Astrocyte of the spinal cord (primary cell): Measurements from ENCODE around the gene MARVELD2.
"Not testable (repeated sequence)": the region's sequence is repeated elsewhere in the genome, so short reads cannot be mapped to it uniquely, and the experiment has no call there.

Experiments
- DNase-seq: peaks from one replicate; pipeline ENCODE4 v3.0.0; 2011; ENCODE audit warnings: low read depth, low spot score
- H3K4me3 ChIP-seq: 2 replicates; pipeline ENCODE4 v1.5.1; 2011; ENCODE audit warnings: low read depth, mild to moderate bottlenecking, low read length, moderate library complexity
- in situ Hi-C: cut with HindIII; loops from 2 replicates; pipeline ENCODE4 v1.10.0; 2017; ENCODE audit warnings: low sequenced_read_pairs
- TF ChIP-seq, protein P1 (sequence below): IDR thresholded peaks from 2 replicates; pipeline ENCODE4 v1.5.1; 2012; ENCODE audit warnings: low read depth, mild to moderate bottlenecking, low read length, inconsistent platforms

The MARVELD2 gene

DNA sequence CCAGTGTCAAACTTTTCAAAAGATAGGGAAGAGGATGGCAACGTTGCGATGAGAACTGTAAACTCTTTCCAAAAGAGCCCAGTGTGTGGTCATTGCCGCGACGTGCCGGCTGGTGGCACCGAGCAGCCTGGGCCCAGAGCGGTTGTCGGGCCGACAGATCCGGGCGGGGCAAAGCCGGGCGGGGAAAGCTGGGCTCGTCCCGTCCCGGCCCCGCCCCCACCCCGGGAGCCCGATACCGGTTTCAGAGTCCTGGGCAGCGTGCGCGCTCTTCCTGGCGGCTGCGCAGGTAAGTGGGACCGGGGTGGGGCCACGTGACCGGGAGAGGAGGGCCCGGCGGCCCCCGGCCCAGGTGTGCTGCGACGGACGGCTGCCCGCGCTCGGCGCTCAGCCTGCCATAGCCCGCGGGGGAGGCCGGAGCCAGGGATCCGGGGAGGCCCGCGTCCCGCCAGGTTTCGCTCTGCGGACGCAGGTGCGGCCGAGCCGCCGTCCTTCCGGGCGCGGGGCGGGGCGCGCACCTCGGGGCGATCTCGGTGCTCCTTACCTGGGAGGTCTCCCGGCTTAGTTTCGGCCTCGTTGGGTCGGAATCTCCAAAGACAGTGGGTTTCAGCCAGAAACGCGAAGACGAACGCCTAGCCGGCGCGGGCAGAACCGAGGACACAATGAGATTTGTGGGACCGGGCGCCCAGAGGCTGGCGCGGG, at the start of gene MARVELD2:
MARVELD2 (plus strand) TSS at position 232 of the 699 bp plus-strand sequence. CDS start 4,270 bp downstream, outside the sequence.
- peak within 1 kb of the TSS; percentile 51 for H3K4me3 ChIP-seq
- TF ChIP-seq, protein P1, sequence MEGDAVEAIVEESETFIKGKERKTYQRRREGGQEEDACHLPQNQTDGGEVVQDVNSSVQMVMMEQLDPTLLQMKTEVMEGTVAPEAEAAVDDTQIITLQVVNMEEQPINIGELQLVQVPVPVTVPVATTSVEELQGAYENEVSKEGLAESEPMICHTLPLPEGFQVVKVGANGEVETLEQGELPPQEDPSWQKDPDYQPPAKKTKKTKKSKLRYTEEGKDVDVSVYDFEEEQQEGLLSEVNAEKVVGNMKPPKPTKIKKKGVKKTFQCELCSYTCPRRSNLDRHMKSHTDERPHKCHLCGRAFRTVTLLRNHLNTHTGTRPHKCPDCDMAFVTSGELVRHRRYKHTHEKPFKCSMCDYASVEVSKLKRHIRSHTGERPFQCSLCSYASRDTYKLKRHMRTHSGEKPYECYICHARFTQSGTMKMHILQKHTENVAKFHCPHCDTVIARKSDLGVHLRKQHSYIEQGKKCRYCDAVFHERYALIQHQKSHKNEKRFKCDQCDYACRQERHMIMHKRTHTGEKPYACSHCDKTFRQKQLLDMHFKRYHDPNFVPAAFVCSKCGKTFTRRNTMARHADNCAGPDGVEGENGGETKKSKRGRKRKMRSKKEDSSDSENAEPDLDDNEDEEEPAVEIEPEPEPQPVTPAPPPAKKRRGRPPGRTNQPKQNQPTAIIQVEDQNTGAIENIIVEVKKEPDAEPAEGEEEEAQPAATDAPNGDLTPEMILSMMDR: peak; percentile 35
- in situ Hi-C loops: no loop called here
- DNase-seq: peak; percentile 47

- H3K4me3 ChIP-seq: peak overlapping the region; percentile 92
- in situ Hi-C loops: no loop called here
- TF ChIP-seq, protein P1: no peak
- DNase-seq: no peak
Measured at GRCh38 chr5:69367697-69368279, 47.1 kb upstream of the MARVELD2 start.

GRCh38 chr5:69368458-69369339, 46.2 kb upstream of the MARVELD2 start:
- peak; percentile 19 for DNase-seq
- TF ChIP-seq, protein P1: no peak
- peak overlapping the region; percentile 92 for H3K4me3 ChIP-seq
- in situ Hi-C loops: no loop called here

DNA sequence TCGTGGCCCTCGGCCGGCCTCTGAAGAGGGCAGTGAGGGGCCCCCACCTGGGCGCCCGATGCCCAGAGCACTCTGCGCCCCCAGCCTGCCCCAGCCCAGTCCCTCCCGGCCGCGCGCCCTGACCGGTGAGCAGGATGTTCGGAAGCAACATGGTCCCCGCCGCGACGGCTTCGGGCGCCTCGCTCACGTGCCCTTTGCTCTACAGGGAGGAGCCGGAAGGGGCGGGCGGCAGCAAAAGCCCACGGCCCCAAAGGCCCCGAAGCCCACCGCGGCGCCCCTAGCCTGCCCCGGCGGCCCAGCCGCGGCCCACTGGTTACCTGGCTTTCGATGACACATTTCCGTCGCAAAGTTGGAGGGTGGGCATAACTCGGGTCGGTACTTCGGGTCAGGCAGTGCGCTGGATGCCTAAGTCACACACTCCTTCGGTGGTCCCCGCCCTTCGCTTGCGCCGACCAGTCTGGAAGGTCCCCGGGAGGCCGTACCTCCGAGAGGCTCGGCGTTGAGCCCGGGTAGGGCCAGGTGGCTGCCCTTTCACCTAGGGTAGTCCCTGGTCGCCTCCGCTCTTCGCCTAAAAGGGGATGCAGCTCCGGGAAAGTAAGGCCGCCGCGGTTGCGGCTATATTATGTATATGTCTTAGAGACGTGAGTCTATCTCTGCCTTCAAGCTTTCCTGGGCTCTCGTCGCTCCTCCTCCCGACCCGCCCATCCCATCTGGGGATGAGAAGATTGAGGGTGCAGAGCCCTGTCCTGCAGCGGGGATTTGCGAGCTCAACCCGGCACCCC, 45.4 kb upstream of the MARVELD2 start, which contains the start of the genes AK6, RAD17 and TAF9:
AK6 (minus strand) TSS at position 181 of the 782 bp plus-strand sequence; CDS start at position 151, 30 bp downstream.
RAD17 (plus strand) TSS at position 479 of the 782 bp plus-strand sequence. CDS start 2,391 bp downstream, outside the sequence.
TAF9 (minus strand) TSS at position 181 of the 782 bp plus-strand sequence. CDS start 3,783 bp downstream, outside the sequence.
- DNase-seq: peak; percentile 95
- in situ Hi-C loops: no loop called here
- peak within 1 kb of the TSS; percentile 92 for H3K4me3 ChIP-seq
- TF ChIP-seq, protein P1: no peak

DNA sequence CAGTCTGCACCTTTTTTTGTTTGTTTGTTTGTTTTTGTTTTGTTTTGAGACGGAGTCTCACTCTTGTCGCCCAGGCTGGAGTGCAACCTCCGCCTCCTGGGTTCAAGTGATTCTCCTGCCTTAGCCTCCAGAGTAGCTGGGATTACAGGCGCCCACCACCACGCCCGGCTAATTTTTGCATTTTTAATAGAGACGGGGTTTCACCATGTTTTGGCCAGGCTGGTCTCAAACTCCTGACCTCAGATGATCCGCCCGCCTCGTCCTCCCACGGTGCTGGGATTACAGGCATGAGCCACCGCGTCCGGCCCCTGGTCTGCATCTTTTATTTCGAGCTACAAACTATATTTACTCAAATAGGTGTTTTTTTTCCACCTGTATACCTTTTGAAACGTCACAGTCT, 44.6 kb upstream of the MARVELD2 start:
- in situ Hi-C loops, DNase-seq: not testable (repeated sequence)
- H3K4me3 ChIP-seq: peak overlapping the region; percentile 92

GRCh38 chr5:69372394-69372793, 42.5 kb upstream of the MARVELD2 start:
- TF ChIP-seq, protein P1: no peak
- in situ Hi-C loops: no loop called here
- no peak overlapping the region for H3K4me3 ChIP-seq
- no peak for DNase-seq
